NCI-H446 (cell line): Measurements from ENCODE around the gene SFXN3.

Experiments used
- DNase-seq, 2 experiments: peaks; one replicate each; lab custom pipeline; 2025; lab: John Stamatoyannopoulos, UW

The SFXN3 gene

GRCh38 chr10:101035916-101036702 lies 5.1 kb downstream of the SFXN3 start:
- DNase-seq, result no peak

DNA sequence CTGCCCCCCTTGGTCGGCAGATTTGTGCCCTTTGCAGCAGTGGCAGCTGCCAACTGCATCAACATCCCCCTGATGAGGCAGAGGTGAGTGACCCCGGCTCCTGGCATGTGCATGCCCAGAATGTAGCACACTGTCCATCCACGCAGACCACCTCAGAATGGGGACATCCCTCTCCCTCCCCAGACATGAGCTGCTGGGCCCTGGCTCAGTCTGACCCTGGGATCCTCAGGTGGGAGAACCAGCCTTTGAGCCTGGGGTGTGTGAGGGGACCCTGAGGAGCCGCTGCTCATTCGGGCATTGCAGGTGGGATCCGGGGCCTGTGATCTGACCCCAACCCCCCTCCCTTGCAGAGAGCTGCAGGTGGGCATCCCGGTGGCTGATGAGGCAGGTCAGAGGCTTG lies 5.7 kb downstream of the SFXN3 start:
- DNase-seq, result no peak

DNA sequence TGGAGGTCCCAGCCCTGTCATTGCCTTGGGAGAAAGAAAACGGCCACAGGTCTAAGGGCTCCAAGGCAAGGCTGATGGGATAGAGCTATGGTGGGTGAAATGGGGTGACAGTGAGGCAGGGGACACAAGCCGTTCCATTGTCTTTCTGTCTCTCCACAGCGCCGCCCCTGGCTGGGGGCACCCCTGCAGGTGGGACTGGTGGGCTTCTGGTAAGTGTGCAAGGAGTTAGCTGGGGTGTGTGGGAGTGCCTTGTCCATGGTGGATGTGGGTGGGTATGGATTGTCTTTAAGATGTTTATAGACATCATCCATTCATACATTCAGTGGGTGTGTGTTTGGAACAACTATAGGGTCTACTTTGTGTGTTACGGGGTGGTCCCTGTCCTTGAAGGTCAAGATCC lies 7.5 kb downstream of the SFXN3 start:
- DNase-seq, result no peak

GRCh38 chr10:101040061-101040460 lies 9.0 kb downstream of the SFXN3 start:
- no peak for DNase-seq

DNA sequence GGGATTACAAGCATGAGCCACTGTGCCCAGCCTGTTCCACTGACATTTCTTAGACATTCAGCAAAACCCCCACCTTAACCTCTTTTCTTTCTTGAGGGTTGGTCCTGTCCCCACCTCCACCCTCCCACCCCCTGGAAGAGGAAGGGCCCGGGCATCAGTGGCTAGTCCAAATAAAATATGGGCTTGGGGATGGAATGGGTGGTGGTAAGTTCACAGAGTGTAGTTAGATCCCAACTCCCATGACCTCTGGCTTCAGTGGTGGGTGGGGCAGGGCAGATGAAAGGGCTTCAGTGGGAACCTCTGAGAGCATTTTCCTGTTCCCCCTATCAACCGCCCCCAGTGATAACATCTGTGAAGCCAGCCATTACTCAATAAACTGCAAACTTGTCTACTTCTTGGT lies 9.8 kb downstream of the SFXN3 start:
- DNase-seq, result no peak

- peak; percentile 11 to 69 for DNase-seq
Observed at GRCh38 chr10:101041252-101041761, 10.3 kb downstream of the SFXN3 start.

DNA sequence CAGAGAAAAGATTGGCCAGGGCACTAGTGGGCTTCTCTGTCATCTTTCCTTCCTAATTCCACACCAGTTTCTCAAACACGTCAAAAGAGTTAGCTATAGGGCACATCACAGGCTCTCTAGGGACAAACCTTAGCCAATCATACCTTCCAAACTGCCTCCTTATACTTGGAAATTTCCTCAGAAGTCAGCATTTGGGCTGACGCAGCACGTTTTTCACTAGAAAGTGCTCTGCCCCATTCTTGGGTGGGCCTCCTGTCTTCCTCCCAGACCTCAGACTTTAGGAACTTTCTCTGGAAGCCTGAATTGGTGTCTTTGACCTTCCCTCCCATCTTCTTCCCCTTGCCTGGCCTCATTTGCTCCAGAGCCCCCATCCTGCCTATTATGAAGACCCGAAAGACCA lies 11.1 kb downstream of the SFXN3 start:
- DNase-seq, result no peak

GRCh38 chr10:101042667-101043362 lies 11.8 kb downstream of the SFXN3 start:
- peak; percentile 50 to 88 for DNase-seq

- no peak for DNase-seq
Observed at GRCh38 chr10:101043363-101043707, 12.3 kb downstream of the SFXN3 start.

GRCh38 chr10:101044117-101044516 lies 13.1 kb downstream of the SFXN3 start:
- DNase-seq, result no peak

DNA sequence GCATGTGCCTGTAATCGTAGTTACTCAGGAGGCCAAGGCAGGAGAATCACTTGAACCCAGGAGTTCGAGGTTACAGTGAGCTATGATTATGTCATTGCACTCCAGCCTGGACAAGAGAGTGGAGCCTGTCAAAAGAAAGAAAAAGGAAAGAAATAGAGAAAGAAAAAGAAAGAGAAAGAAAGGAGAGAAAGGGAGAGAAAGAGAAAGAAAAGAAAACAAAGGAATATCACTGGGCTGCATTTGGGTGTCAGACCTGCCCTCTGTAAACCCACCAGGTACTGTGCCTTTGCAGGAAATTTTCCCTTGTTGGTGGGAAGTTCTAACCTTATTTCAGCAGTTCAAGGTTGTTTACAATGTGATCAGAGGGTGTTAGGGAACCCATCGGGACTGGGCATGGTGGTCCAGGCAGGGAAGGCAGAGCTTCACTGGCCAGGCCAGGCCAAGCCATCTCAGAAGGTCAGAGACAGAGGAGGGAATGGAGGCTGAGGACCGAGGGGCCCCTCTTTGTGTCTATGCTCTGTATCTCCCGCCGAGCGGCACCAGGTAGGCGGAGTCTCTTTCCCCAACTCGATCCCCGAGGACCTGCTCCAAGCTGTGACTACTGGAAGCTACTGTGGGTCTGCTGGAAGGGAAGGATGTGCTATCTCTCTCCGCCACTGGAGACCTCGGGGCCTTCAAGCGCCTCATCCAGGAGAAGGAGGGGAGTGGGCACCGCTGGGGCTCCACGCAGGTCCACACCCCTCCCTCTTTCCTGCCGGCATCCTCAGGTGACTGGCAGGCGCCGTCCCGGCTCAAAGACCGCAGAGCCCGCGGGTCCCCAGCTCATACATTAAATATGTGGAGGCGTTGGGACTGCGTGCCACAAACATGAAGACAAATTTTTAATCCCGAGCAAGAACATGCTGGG lies 15.6 kb downstream of the SFXN3 start:
- DNase-seq, result no peak

DNA sequence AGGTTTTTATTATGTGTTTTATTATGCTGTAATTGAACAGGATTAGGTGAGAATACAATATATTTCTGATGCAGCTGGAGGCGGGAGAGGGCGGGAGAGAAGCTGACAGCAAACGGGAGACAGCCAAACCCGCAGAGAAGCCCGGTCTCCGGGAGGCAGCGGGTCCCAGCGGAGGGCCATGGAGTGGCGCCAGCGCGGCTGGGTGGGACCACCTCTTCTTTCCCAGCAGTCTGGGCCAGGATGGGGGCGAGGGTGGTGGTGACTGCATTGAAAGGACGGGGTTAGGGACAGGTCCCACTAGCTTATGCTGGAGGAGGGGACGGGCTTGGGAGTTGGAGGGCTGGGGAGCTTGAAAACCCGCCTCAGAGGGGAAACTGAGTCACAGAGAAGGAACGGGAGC lies 16.2 kb downstream of the SFXN3 start:
- no peak for DNase-seq

GRCh38 chr10:101047961-101048892 lies 17.2 kb downstream of the SFXN3 start:
- no peak for DNase-seq

DNA sequence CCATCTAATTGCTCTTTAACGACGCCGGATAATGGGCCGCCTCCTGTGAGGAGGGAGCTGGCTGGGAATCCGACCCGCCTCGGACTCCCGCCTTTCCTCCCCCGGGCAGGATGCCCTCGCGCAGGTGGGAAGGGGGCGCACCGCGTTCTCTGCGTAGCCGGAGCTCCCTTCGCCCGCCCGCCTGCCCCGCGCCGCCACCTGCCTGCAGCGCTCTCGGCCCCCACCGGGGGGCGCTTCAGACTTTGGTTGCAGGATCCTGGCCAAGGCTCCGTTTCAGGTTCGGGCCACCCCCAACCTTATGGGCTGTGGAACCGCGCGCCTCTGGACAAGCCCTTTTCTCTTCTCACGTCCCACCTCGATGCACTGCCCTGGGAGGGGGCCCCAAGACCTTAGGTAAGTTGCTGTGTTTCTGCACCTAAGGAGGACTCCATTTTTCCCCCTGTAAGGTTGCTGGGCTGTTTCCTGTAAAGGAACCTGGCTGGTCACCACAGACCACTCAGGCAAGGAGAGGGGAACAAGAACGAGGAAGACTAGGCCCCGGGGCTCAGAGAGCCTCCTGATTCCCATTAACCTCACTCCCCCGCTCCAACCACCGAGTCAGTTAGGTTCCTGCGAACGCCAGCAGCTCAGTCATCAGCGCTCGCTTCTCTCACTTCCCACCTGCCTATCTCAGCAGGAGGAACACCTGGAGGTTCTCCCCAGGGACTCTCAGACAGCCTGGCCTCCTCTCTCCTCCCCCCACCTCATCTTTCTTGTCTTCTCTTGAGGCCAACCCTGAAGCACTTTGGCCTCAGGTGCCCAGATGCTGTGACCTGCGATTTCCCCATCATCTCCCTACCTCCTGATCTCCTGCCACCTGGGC lies 19.4 kb downstream of the SFXN3 start:
- peak in 1 of 2 experiments; percentile 63 for DNase-seq

- DNase-seq, result peak in 1 of 2 experiments; percentile 41
Observed at GRCh38 chr10:101052285-101052684, 21.3 kb downstream of the SFXN3 start.

GRCh38 chr10:101053516-101053915 lies 22.5 kb downstream of the SFXN3 start:
- DNase-seq, result no peak

GRCh38 chr10:101054351-101054750 lies 23.3 kb downstream of the SFXN3 start:
- no peak for DNase-seq

- DNase-seq, result no peak
Observed at GRCh38 chr10:101054876-101055275, 23.8 kb downstream of the SFXN3 start.

DNA sequence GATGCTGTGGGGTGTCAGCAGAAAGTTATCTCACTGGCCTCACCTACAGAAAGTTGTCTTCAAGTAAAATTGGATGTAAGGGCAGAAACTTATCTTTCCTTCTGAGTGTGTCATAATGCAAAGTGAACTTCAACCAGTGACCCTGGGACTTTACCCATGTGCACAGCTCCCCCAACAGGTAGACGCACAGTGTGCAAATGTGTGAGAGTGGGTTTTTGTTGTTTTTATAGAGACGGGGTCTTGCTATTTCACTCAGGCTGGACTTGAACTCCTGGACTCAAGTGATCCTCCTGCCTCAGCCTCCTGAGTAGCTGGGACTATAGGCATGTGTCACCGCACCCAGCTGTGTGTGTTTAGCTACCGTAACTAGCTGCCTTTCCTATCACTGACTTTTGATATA lies 24.4 kb downstream of the SFXN3 start:
- no peak for DNase-seq
